Panc1 (cell line): ENCODE results near the gene DUSP19. TPM values are rescaled to one million over a fixed set of nuclear protein-coding genes. Genes with fewer than 3 reads are reported as not detected.

Experiments
- ATAC-seq: fragments of 200-7000 bp; cut with Tn5 transposase; 2 replicates; pipeline ENCODE4 v1.9.1; 2020; ENCODE audit warnings: mild to moderate bottlenecking, moderate library complexity
- BruUV-seq: library from RNA; stranded (reverse); fragments of 400-500 nt; replicated peaks from 2 replicates; lab custom pipeline; 2021; lab: Mats Ljungman, UMichigan
- CTCF ChIA-PET: fragments of 300-600 bp; sonication (Branson Sonifier 250); formaldehyde crosslinking; loops from one replicate; lab custom pipeline; 2022; ENCODE audit warnings: antibody characterized with exemption; lab: Charles Lee
- POLR2A ChIA-PET: fragments of 300-600 bp; sonication (Branson Sonifier 250); formaldehyde crosslinking; loops from one replicate; lab custom pipeline; 2022; ENCODE audit warnings: antibody characterized with exemption; lab: Charles Lee
- DNase-seq: peaks from one replicate; pipeline ENCODE4 v3.0.0-alpha.2; 2010; ENCODE audit warnings: low read depth, low spot score
- H3K27ac ChIP-seq: 2 replicates; pipeline ENCODE4 v1.5.1; 2011; ENCODE audit warnings: mild to moderate bottlenecking, low read length, inconsistent platforms
- H3K27me3 ChIP-seq: fragments of 200-500 bp; sonication (Bioruptor generic); 2 replicates; pipeline ENCODE4 v1.6.0; 2014; ENCODE audit warnings: low read length, inconsistent platforms; ENCODE audit not compliant: control insufficient read depth, insufficient read depth
- H3K36me3 ChIP-seq: fragments of 200-500 bp; sonication (Bioruptor generic); 2 replicates; pipeline ENCODE4 v1.5.1; 2014; ENCODE audit warnings: inconsistent platforms, mild to moderate bottlenecking, low read length, moderate library complexity; ENCODE audit not compliant: control insufficient read depth, insufficient read depth
- H3K4me1 ChIP-seq: 2 replicates; pipeline ENCODE4 v1.5.1; 2011; ENCODE audit warnings: inconsistent platforms, mild to moderate bottlenecking, low read length, moderate library complexity; ENCODE audit not compliant: control insufficient read depth, insufficient read depth
- H3K4me3 ChIP-seq, 2 experiments: 2 replicates each; pipeline ENCODE4 v1.5.1; 2011 to 2012; ENCODE audit warnings: low read depth in 2 of 2, low read length in 2 of 2, mild to moderate bottlenecking in 2 of 2, inconsistent platforms in 1 of 2, moderate library complexity in 1 of 2
- H3K9me3 ChIP-seq: fragments of 200-500 bp; sonication (Bioruptor generic); 2 replicates; pipeline ENCODE4 v1.5.1; 2014; ENCODE audit warnings: low read depth, mild to moderate bottlenecking, inconsistent platforms, low read length, moderate library complexity; ENCODE audit not compliant: control insufficient read depth, insufficient read depth
- POLR2AphosphoS5 ChIP-seq: IDR thresholded peaks from 2 replicates; pipeline ENCODE4 v1.6.1; 2012; ENCODE audit warnings: mild to moderate bottlenecking, low read depth, low read length, moderate library complexity
- SIN3A ChIP-seq: IDR thresholded peaks from 2 replicates; pipeline ENCODE4 v1.6.1; 2012; ENCODE audit warnings: low read depth, mild to moderate bottlenecking, low read length, moderate library complexity, borderline replicate concordance; ENCODE audit not compliant: insufficient read depth
- TCF7L2 ChIP-seq: IDR thresholded peaks from 2 replicates; pipeline ENCODE4 v1.6.1; 2011; ENCODE audit warnings: mild to moderate bottlenecking, low read depth, low read length, inconsistent platforms
- in situ Hi-C: cut with HindIII; loops from 2 replicates; pipeline ENCODE4 v1.10.0; 2016; ENCODE audit warnings: low sequenced_read_pairs, low pct_unique_long_range_greater_than_20kb
- intact Hi-C: fragments of 100-400 bp; cut with micrococcal nuclease; formaldehyde crosslinking; loops from one replicate; pipeline ENCODE4 v1.10.0; 2022; ENCODE audit not compliant: unreplicated experiment
- total RNA-seq: library from RNA; stranded (reverse); gene quantifications from one replicate; pipeline ENCODE4 v1.2.1, GENCODE V29; 2021; ENCODE audit not compliant: unreplicated experiment
- TF ChIP-seq, protein P1 (sequence below): fragments of 450-650 bp; IDR thresholded peaks from 2 replicates; pipeline ENCODE4 v1.5.1; 2017; ENCODE audit warnings: mild to moderate bottlenecking
- TF ChIP-seq, protein P2 (sequence below), 2 experiments: IDR thresholded peaks; 2 replicates each; pipeline ENCODE4 v1.6.1; 2011 to 2012; ENCODE audit warnings: low read depth in 2 of 2, control low read depth in 1 of 2, low read length in 1 of 2, mild to moderate bottlenecking in 1 of 2, moderate library complexity in 1 of 2; ENCODE audit not compliant: insufficient read depth in 1 of 2

The DUSP19 gene
- total RNA-seq, 1 experiment from 2014 or later, result 1.3 TPM

DNA sequence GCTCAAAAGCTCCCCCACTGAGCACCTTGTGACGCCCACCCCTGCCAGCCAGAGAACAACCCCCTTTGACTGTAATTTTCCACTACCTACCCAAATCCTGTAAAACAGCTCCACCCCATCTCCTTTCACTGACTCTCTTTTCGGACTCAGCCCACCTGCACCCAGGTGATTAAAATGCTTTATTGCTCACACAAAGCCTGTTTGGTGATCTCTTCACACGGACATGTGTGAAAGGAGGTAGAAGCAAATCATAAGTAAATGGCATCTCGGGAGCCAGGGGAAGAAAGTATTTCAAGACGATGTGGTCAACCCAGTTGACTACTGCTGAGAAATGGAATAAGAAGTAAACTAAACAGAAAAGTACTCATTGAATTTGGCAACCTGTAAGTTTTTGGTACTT lies 29.1 kb upstream of the DUSP19 start:
- TF ChIP-seq, protein P1, sequence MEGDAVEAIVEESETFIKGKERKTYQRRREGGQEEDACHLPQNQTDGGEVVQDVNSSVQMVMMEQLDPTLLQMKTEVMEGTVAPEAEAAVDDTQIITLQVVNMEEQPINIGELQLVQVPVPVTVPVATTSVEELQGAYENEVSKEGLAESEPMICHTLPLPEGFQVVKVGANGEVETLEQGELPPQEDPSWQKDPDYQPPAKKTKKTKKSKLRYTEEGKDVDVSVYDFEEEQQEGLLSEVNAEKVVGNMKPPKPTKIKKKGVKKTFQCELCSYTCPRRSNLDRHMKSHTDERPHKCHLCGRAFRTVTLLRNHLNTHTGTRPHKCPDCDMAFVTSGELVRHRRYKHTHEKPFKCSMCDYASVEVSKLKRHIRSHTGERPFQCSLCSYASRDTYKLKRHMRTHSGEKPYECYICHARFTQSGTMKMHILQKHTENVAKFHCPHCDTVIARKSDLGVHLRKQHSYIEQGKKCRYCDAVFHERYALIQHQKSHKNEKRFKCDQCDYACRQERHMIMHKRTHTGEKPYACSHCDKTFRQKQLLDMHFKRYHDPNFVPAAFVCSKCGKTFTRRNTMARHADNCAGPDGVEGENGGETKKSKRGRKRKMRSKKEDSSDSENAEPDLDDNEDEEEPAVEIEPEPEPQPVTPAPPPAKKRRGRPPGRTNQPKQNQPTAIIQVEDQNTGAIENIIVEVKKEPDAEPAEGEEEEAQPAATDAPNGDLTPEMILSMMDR, result no peak
- no peak for TF ChIP-seq POLR2AphosphoS5
- TF ChIP-seq, protein P2, sequence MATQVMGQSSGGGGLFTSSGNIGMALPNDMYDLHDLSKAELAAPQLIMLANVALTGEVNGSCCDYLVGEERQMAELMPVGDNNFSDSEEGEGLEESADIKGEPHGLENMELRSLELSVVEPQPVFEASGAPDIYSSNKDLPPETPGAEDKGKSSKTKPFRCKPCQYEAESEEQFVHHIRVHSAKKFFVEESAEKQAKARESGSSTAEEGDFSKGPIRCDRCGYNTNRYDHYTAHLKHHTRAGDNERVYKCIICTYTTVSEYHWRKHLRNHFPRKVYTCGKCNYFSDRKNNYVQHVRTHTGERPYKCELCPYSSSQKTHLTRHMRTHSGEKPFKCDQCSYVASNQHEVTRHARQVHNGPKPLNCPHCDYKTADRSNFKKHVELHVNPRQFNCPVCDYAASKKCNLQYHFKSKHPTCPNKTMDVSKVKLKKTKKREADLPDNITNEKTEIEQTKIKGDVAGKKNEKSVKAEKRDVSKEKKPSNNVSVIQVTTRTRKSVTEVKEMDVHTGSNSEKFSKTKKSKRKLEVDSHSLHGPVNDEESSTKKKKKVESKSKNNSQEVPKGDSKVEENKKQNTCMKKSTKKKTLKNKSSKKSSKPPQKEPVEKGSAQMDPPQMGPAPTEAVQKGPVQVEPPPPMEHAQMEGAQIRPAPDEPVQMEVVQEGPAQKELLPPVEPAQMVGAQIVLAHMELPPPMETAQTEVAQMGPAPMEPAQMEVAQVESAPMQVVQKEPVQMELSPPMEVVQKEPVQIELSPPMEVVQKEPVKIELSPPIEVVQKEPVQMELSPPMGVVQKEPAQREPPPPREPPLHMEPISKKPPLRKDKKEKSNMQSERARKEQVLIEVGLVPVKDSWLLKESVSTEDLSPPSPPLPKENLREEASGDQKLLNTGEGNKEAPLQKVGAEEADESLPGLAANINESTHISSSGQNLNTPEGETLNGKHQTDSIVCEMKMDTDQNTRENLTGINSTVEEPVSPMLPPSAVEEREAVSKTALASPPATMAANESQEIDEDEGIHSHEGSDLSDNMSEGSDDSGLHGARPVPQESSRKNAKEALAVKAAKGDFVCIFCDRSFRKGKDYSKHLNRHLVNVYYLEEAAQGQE (IDR thresholded peaks at IDR 0.05; ENCODE audit: insufficient read depth in 1 of 2, low read depth in 2 of 2, low read length in 1 of 2), result no peak
- no peak for TF ChIP-seq TCF7L2
- no peak for TF ChIP-seq SIN3A
- in situ Hi-C loops, result no loop called here
- ATAC-seq, result no peak
- Histone ChIP-seq H3K4me1 (no peaks in the 10 kb centered on the region), H3K9me3 (no peaks in the 10 kb centered on the region), H3K27me3 (no peaks in the 10 kb centered on the region), H3K4me3 (no peak overlapping the region), H3K27ac (no peak overlapping the region), H3K36me3 (no peaks in the 10 kb centered on the region)
- no peak for DNase-seq
- ChIA-PET CTCF (no interaction called here), POLR2A (no interaction called here)
- no TSS peak for BruUV-seq
- intact Hi-C loops, result no loop called here

DNA sequence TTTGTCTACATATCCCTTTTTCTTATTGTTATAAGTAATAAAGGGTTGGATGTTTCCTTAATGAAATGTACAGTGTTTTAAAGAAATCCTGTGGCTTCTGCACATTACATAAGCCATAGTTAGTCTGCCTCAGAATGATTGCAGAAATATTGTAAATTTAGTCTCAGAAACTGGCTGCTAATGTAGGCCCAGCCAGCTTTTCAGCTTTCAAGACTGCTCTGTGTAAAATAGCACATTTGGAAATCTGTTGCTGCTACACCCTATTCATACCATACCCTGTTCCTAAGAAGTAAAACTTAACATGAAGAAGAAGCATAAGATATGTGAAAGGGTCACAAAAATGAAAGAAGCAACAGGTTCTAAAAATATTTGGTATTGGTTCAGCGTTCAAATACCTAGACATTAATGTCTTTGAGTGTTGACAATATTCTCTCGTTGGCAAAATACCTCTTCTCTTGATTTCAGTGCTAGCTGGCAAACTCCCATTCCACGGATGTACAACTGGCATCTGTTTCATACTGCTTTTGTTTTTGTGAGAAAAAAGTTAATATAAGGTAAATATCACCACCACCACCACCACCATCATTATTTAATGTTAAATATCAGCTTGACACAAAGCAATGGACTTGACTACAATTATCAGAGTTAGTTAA lies 21.1 kb upstream of the DUSP19 start:
- ATAC-seq (no peak), DNase-seq (no peak)
- in situ Hi-C loops, result no loop called here
- Histone ChIP-seq H3K27me3 (no peaks in the 10 kb centered on the region), H3K4me3 (no peak overlapping the region), H3K36me3 (no peaks in the 10 kb centered on the region), H3K27ac (no peak overlapping the region), H3K9me3 (no peaks in the 10 kb centered on the region), H3K4me1 (no peaks in the 10 kb centered on the region)
- ChIA-PET CTCF (interaction anchor here (0.6 kb wide), 1 partner anchor 77 kb away, joined by 3 read pairs; no protein-coding TSS in a partner anchor), POLR2A (interaction anchor here (0.6 kb wide), 1 partner anchor 1087 kb away, joined by 3 read pairs; no protein-coding TSS in a partner anchor)
- TF ChIP-seq, protein P1, result no peak
- TF ChIP-seq, protein P2 (IDR thresholded peaks at IDR 0.05; ENCODE audit: insufficient read depth in 1 of 2, low read depth in 2 of 2, low read length in 1 of 2), result no peak
- TF ChIP-seq SIN3A, result no peak
- no peak for TF ChIP-seq POLR2AphosphoS5
- no peak for TF ChIP-seq TCF7L2
- intact Hi-C loops, result no loop called here
- no TSS peak for BruUV-seq
